Trophoblast cell (in vitro differentiated cells and primary cell): ENCODE measurements around the gene OSCP1.

Experiments
- DNase-seq, 2 donors: peaks; one replicate each; pipeline ENCODE4 v3.0.0-alpha.2; 2016
- H2AFZ ChIP-seq: 2 replicates; pipeline ENCODE4 v1.6.1; 2013; ENCODE audit warnings: low read length, moderate library complexity, mild to moderate bottlenecking; ENCODE audit not compliant: insufficient read depth, poor library complexity
- H2AK5ac ChIP-seq: 2 replicates; pipeline ENCODE4 v1.6.1; 2013; ENCODE audit warnings: mild to moderate bottlenecking, low read length
- H2BK120ac ChIP-seq: 2 replicates; pipeline ENCODE4 v1.6.1; 2013; ENCODE audit warnings: low read length, mild to moderate bottlenecking, moderate library complexity; ENCODE audit not compliant: insufficient read depth, poor library complexity
- H2BK12ac ChIP-seq: 2 replicates; pipeline ENCODE4 v1.6.1; 2013; ENCODE audit warnings: mild to moderate bottlenecking, low read length, moderate library complexity
- H2BK5ac ChIP-seq: 2 replicates; pipeline ENCODE4 v1.6.1; 2013; ENCODE audit warnings: low read length, low read depth, moderate library complexity, mild to moderate bottlenecking; ENCODE audit not compliant: poor library complexity
- H3K14ac ChIP-seq: 2 replicates; pipeline ENCODE4 v1.6.1; 2013; ENCODE audit warnings: mild to moderate bottlenecking, low read length
- H3K18ac ChIP-seq: 2 replicates; pipeline ENCODE4 v1.6.1; 2013; ENCODE audit warnings: mild to moderate bottlenecking, low read length
- H3K23ac ChIP-seq: 2 replicates; pipeline ENCODE4 v1.6.1; 2013; ENCODE audit warnings: low read length
- H3K27ac ChIP-seq: 2 replicates; pipeline ENCODE4 v1.5.1; 2013; ENCODE audit warnings: low read depth, mild to moderate bottlenecking, inconsistent platforms, low read length, moderate library complexity
- H3K27me3 ChIP-seq: 2 replicates; pipeline ENCODE4 v1.6.1; 2013; ENCODE audit warnings: inconsistent platforms, mild to moderate bottlenecking, low read length, moderate library complexity; ENCODE audit not compliant: insufficient read depth
- H3K36me3 ChIP-seq, 2 experiments: 1 replicate in 1 of 2; 2 replicates in 1 of 2; pipeline ENCODE4 v1.6.1; 2013; ENCODE audit warnings: low read length in 2 of 2, mild to moderate bottlenecking in 2 of 2, moderate library complexity in 1 of 2; ENCODE audit not compliant: insufficient read depth in 2 of 2, control insufficient read depth in 1 of 2
- H3K4ac ChIP-seq: 2 replicates; pipeline ENCODE4 v1.6.1; 2013; ENCODE audit warnings: low read depth, mild to moderate bottlenecking, low read length, moderate library complexity
- H3K4me1 ChIP-seq, 2 experiments: 1 replicate in 1 of 2; 2 replicates in 1 of 2; pipeline ENCODE4 v1.6.1; 2013; ENCODE audit warnings: low read length in 2 of 2, mild to moderate bottlenecking in 2 of 2, moderate library complexity in 1 of 2; ENCODE audit not compliant: insufficient read depth in 2 of 2, control insufficient read depth in 1 of 2
- H3K4me2 ChIP-seq: 2 replicates; pipeline ENCODE4 v1.6.1; 2013; ENCODE audit warnings: inconsistent platforms, mild to moderate bottlenecking, low read length, moderate library complexity
- H3K4me3 ChIP-seq: 2 replicates; pipeline ENCODE4 v1.5.1; 2013; ENCODE audit warnings: mild to moderate bottlenecking, low read depth, low read length, inconsistent platforms
- H3K79me1 ChIP-seq: one replicate; pipeline ENCODE4 v1.6.1; 2013; ENCODE audit warnings: low read length
- H3K79me2 ChIP-seq: 2 replicates; pipeline ENCODE4 v1.6.1; 2013; ENCODE audit warnings: low read length, mild to moderate bottlenecking; ENCODE audit not compliant: control insufficient read depth, insufficient read depth, poor library complexity
- H3K9ac ChIP-seq: 2 replicates; pipeline ENCODE4 v1.6.1; 2013; ENCODE audit warnings: mild to moderate bottlenecking, low read length
- H3K9me3 ChIP-seq: 2 replicates; pipeline ENCODE4 v1.6.1; 2013; ENCODE audit warnings: low read depth, mild to moderate bottlenecking, control low read depth, inconsistent platforms, low read length; ENCODE audit not compliant: insufficient read depth
- H4K12ac ChIP-seq: 2 replicates; pipeline ENCODE4 v1.6.1; 2013; ENCODE audit warnings: low read depth, mild to moderate bottlenecking, low read length, moderate library complexity
- H4K8ac ChIP-seq: 2 replicates; pipeline ENCODE4 v1.6.1; 2013; ENCODE audit warnings: low read depth, mild to moderate bottlenecking, low read length, moderate library complexity
- H4K91ac ChIP-seq: one replicate; pipeline ENCODE4 v1.6.1; 2013; ENCODE audit warnings: low read depth, mild to moderate bottlenecking, low read length, moderate library complexity
- WGBS: extraction: QIAGEN DNeasy Blood & Tissue Kit; methylation state at CpG from one replicate; pipeline ENCODE4 v1.1.7; 2013; ENCODE audit warnings: missing lambda C conversion rate; ENCODE audit not compliant: insufficient read length, insufficient coverage; ENCODE audit errors: extremely low coverage; 5-methylcytosine and 5-hydroxymethylcytosine counted together

The OSCP1 gene

GRCh38 chr1:36467027-36467410 lies 16.8 kb upstream of the OSCP1 start:
- no peak overlapping the region for H2BK12ac ChIP-seq
- no peak overlapping the region for H4K12ac ChIP-seq
- H3K9ac ChIP-seq, result no peak overlapping the region
- no peak for DNase-seq
- H3K79me2 ChIP-seq, result peaks cover 8% of the 10 kb centered on the region
- H2AFZ ChIP-seq, result no peak overlapping the region
- H3K18ac ChIP-seq, result no peak overlapping the region
- no CpG with 5 or more reads among the region's 4 CpGs for WGBS
- H3K14ac ChIP-seq, result no peak overlapping the region
- no peak overlapping the region for H4K8ac ChIP-seq
- no peak overlapping the region for H3K27ac ChIP-seq
- H3K4me1 ChIP-seq, result peaks cover 4 to 5% of the 10 kb centered on the region in 2 experiments
- no peak overlapping the region for H3K23ac ChIP-seq
- H3K9me3 ChIP-seq, result no peaks in the 10 kb centered on the region
- H3K4me2 ChIP-seq, result no peak overlapping the region
- no peak overlapping the region for H3K4me3 ChIP-seq
- H2AK5ac ChIP-seq, result no peak overlapping the region
- peaks cover 13% of the 10 kb centered on the region for H3K79me1 ChIP-seq
- H3K27me3 ChIP-seq, result no peaks in the 10 kb centered on the region
- H2BK5ac ChIP-seq, result no peak overlapping the region
- H3K36me3 ChIP-seq, result peaks cover 4 to 7% of the 10 kb centered on the region in 2 experiments
- H4K91ac ChIP-seq, result no peak overlapping the region
- H3K4ac ChIP-seq, result no peak overlapping the region
- H2BK120ac ChIP-seq, result no peak overlapping the region

GRCh38 chr1:36466370-36467026 lies 16.2 kb upstream of the OSCP1 start:
- H3K9ac ChIP-seq, result no peak overlapping the region
- no peak overlapping the region for H2BK12ac ChIP-seq
- no peak overlapping the region for H3K14ac ChIP-seq
- H3K27ac ChIP-seq, result no peak overlapping the region
- H3K36me3 ChIP-seq, result peaks cover 8 to 12% of the 10 kb centered on the region in 2 experiments
- H3K79me1 ChIP-seq, result peaks cover 13% of the 10 kb centered on the region
- H2BK120ac ChIP-seq, result no peak overlapping the region
- H2BK5ac ChIP-seq, result no peak overlapping the region
- H2AK5ac ChIP-seq, result no peak overlapping the region
- H3K23ac ChIP-seq, result no peak overlapping the region
- H4K12ac ChIP-seq, result no peak overlapping the region
- H3K27me3 ChIP-seq, result no peaks in the 10 kb centered on the region
- no peaks in the 10 kb centered on the region for H3K9me3 ChIP-seq
- whole genome bisulfite sequencing, result no CpG with 5 or more reads among the region's 12 CpGs
- DNase-seq, result no peak
- H3K4me3 ChIP-seq, result no peak overlapping the region
- no peak overlapping the region for H3K4ac ChIP-seq
- H3K4me2 ChIP-seq, result no peak overlapping the region
- peaks cover 4 to 5% of the 10 kb centered on the region in 2 experiments for H3K4me1 ChIP-seq
- no peak overlapping the region for H4K91ac ChIP-seq
- H3K18ac ChIP-seq, result no peak overlapping the region
- H3K79me2 ChIP-seq, result peaks cover 8% of the 10 kb centered on the region
- H2AFZ ChIP-seq, result no peak overlapping the region
- H4K8ac ChIP-seq, result no peak overlapping the region

- H3K14ac ChIP-seq, result peak overlapping the region; percentile 54
- H4K12ac ChIP-seq, result no peak overlapping the region
- H3K4ac ChIP-seq, result no peak overlapping the region
- no peak overlapping the region for H3K4me3 ChIP-seq
- H3K27me3 ChIP-seq, result no peaks in the 10 kb centered on the region
- H2AFZ ChIP-seq, result no peak overlapping the region
- peak in 1 of 2 donors; percentile 23 for DNase-seq
- peak overlapping the region; percentile 69 for H2BK120ac ChIP-seq
- no peak overlapping the region for H3K18ac ChIP-seq
- peaks cover 4 to 5% of the 10 kb centered on the region in 2 experiments for H3K4me1 ChIP-seq
- no peak overlapping the region for H3K4me2 ChIP-seq
- H2BK5ac ChIP-seq, result no peak overlapping the region
- H4K91ac ChIP-seq, result peak overlapping the region; percentile 75
- H3K9me3 ChIP-seq, result no peaks in the 10 kb centered on the region
- H3K27ac ChIP-seq, result no peak overlapping the region
- peaks cover 13 to 18% of the 10 kb centered on the region in 2 experiments for H3K36me3 ChIP-seq
- H2BK12ac ChIP-seq, result peak overlapping the region; percentile 59
- no CpG with 5 or more reads among the region's 4 CpGs for WGBS
- H3K79me2 ChIP-seq, result peaks cover 8% of the 10 kb centered on the region
- peak overlapping the region; percentile 27 for H4K8ac ChIP-seq
- peak overlapping the region; percentile 54 for H2AK5ac ChIP-seq
- no peak overlapping the region for H3K23ac ChIP-seq
- H3K79me1 ChIP-seq, result peaks cover 13% of the 10 kb centered on the region
- no peak overlapping the region for H3K9ac ChIP-seq
These were observed 15.6 kb upstream of the OSCP1 start for GRCh38 chr1:36465731-36466369.

GRCh38 chr1:36464605-36465393 lies 14.5 kb upstream of the OSCP1 start:
- Histone ChIP-seq H4K8ac (peak overlapping the region; percentile 90), H3K36me3 (peaks cover 21 to 27% of the 10 kb centered on the region in 2 experiments), H3K4me2 (peak overlapping the region; percentile 78), H3K9me3 (no peaks in the 10 kb centered on the region), H3K79me2 (peaks cover 8% of the 10 kb centered on the region), H3K79me1 (peaks cover 13% of the 10 kb centered on the region), H2BK120ac (peak overlapping the region; percentile 85), H2AFZ (peak overlapping the region; percentile 78), H2BK12ac (no peak overlapping the region), H3K23ac (no peak overlapping the region), H3K14ac (peak overlapping the region; percentile 88), H3K18ac (peak overlapping the region; percentile 84), H4K91ac (peak overlapping the region; percentile 93), H3K4me1 (peaks cover 4 to 5% of the 10 kb centered on the region in 2 experiments), H3K4me3 (peak overlapping the region; percentile 89), H3K27me3 (no peaks in the 10 kb centered on the region), H3K4ac (peak overlapping the region; percentile 78), H2BK5ac (peak overlapping the region; percentile 85), H3K9ac (peak overlapping the region; percentile 80), H3K27ac (peak overlapping the region; percentile 80), H2AK5ac (peak overlapping the region; percentile 33), H4K12ac (peak overlapping the region; percentile 71)
- peak in 1 of 2 donors; percentile 27 for DNase-seq
- no CpG with 5 or more reads among the region's 13 CpGs for WGBS
